ENCODE measurements around the gene ARF6.

ARF6 gene

GRCh38 chr14:49892636-49893308 is at the start of gene ARF6:
TSS of gene ARF6 (plus strand) at chr14:49893082. CDS start at chr14:49893737, 655 bp downstream.
- Mint-ChIP-seq H3K27me3 (no peaks in the 10 kb centered on the region), H3K4me3 (peak within 1 kb of the TSS; percentile 100), H3K9me3 (ENCODE audit: low read depth) (no peaks in the 10 kb centered on the region), H3K4me1 (ENCODE audit: low read depth) (peaks cover 20% of the 10 kb centered on the region), H3K27ac (peak within 1 kb of the TSS; percentile 100), H3K36me3 (peaks cover 33% of the 10 kb centered on the region)

DNA sequence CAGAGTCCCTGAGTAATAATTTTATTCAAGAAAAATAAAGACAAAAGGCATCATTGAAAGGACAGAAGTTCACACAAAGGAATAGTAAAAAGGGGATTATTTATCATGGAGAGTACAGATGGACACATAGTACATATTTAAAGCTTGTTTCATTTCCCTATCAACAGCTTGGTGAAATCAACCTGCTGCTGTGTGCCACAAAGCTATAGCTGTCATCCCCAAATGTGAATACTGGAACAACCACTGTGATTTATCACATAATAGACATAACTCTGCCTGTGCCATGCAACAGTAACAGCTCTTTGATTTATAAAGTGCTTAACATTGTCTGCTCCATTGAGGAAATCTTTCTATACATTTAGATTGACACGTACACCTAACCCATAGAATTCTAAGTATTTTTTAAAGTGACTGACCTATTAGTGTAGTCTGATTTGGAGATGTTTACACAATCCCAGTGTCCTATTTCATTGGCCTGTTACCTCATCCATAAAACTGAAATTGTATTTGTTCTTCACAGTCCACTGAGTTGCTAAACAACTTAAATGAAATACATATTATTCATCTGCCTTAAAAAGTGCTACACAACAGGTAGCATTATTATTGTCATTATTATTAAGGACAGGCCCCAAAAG is 43.6 kb upstream of the ARF6 start:
- H3K4me1 Mint-ChIP-seq (ENCODE audit: low read depth), result peaks cover 39% of the 10 kb centered on the region
- peaks cover 6% of the 10 kb centered on the region for H3K36me3 Mint-ChIP-seq
- H3K4me3 Mint-ChIP-seq, result no peak overlapping the region
- no peaks in the 10 kb centered on the region for H3K9me3 Mint-ChIP-seq (ENCODE audit: low read depth)
- H3K27me3 Mint-ChIP-seq, result no peaks in the 10 kb centered on the region
- H3K27ac Mint-ChIP-seq, result peak overlapping the region; percentile 34

DNA sequence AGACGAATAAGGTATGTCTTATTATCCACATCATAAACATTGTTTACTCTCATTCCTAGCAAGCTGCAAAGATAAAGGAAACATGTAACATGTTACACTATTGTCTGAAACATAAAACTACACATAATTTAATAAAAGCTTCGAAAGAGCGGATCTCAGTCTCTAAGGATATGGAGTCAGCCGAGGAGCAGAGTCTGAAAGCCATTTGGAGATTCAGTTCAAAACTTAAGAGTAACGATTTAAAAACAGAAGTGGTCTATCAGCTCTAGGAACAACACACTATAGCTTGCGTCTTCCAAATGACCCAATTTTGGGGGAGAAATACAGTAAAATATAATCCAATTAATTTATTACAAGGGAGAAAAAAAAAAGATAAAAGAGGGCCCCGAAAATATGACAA is 41.1 kb upstream of the ARF6 start:
- peak overlapping the region; percentile 98 for H3K4me3 Mint-ChIP-seq

DNA sequence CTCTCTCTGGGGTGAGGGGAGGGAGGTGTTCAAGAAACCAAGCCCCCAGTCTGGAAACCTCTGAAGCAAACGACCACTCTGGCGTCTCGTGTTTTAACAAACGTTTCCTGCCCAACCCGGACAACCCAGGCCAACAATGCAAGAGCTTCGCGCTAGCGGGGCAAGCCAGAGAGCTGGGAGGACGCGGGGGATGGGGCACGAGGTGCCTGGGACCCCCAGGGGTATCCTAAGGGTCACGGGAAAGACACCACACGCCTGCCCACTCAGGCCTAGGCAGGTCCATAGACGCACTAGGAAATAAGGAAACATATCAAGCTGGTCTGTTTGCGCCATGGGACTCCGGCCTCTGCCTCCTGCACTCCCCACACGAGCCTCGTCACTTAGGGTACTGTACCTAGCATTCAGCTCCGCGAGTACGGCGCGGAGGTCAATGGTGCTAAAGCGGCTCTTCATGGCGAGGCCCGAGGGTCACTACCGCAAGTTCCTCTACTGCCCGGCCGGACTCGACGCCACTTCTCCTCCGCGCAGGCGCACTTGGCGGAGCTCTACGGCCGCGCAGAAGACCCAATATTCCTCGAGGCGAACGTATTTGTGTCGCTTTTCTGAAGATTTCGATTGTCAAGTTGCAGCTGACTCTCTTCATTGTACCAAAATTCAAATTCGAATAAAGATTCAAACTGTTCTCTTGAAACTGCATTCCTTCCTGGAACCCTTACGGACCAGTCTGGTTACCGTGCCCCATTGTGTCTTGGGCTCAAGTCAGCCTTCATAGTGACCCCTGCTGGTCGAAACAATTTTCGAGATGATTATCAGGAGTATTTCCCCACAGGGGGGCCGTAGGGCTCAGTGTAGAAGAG is 40.4 kb upstream of the ARF6 start, which contains the start of gene NEMF:
TSS of gene NEMF (minus strand) at position 488 of the 857 bp plus-strand sequence. CDS start at position 453, 35 bp downstream.
- no peaks in the 10 kb centered on the region for H3K27me3 Mint-ChIP-seq
- H3K4me3 Mint-ChIP-seq, result peak within 1 kb of the TSS; percentile 98
- H3K36me3 Mint-ChIP-seq, result peaks cover 6% of the 10 kb centered on the region
- H3K4me1 Mint-ChIP-seq (ENCODE audit: low read depth), result peaks cover 37% of the 10 kb centered on the region
- no peaks in the 10 kb centered on the region for H3K9me3 Mint-ChIP-seq (ENCODE audit: low read depth)
- peak within 1 kb of the TSS; percentile 99 for H3K27ac Mint-ChIP-seq

More for the DNA sequence above, 41.1 kb upstream of the ARF6 start:
- Mint-ChIP-seq H3K27me3 (no peaks in the 10 kb centered on the region), H3K9me3 (ENCODE audit: low read depth) (no peaks in the 10 kb centered on the region), H3K36me3 (peaks cover 6% of the 10 kb centered on the region), H3K27ac (peak overlapping the region; percentile 99), H3K4me1 (ENCODE audit: low read depth) (peaks cover 39% of the 10 kb centered on the region)

DNA sequence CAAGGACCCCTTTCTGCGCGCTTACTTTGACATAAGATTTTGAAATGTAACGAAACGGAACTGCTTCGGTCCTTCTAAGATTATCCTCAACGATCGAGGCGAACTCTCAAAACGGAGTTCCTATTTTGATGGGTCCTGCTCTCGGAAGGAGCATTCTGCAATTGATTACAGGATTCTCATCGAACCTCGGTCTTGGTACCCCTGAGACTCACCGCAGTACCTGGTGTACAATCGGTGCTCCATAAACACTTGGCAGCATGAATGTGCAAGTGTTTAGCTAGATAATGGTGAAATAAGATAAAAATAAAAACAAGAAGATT is 39.8 kb upstream of the ARF6 start:
- peaks cover 36% of the 10 kb centered on the region for H3K4me1 Mint-ChIP-seq (ENCODE audit: low read depth)
- H3K4me3 Mint-ChIP-seq, result peak overlapping the region; percentile 98
- no peaks in the 10 kb centered on the region for H3K9me3 Mint-ChIP-seq (ENCODE audit: low read depth)
- no peaks in the 10 kb centered on the region for H3K27me3 Mint-ChIP-seq
- peak overlapping the region; percentile 99 for H3K27ac Mint-ChIP-seq
- peaks cover 6% of the 10 kb centered on the region for H3K36me3 Mint-ChIP-seq

- no peaks in the 10 kb centered on the region for H3K27me3 Mint-ChIP-seq
- H3K4me1 Mint-ChIP-seq (ENCODE audit: low read depth), result peaks cover 35% of the 10 kb centered on the region
- H3K9me3 Mint-ChIP-seq (ENCODE audit: low read depth), result no peaks in the 10 kb centered on the region
Observed at GRCh38 chr14:49853572-49854375, 39.1 kb upstream of the ARF6 start.

GRCh38 chr14:49857427-49858003 is 35.4 kb upstream of the ARF6 start:
- Mint-ChIP-seq H3K27ac (no peak overlapping the region), H3K9me3 (ENCODE audit: low read depth) (no peaks in the 10 kb centered on the region), H3K4me1 (ENCODE audit: low read depth) (peaks cover 17% of the 10 kb centered on the region), H3K36me3 (no peaks in the 10 kb centered on the region), H3K4me3 (no peak overlapping the region), H3K27me3 (no peaks in the 10 kb centered on the region)

More at GRCh38 chr14:49853572-49854375, 39.1 kb upstream of the ARF6 start:
- H3K27ac Mint-ChIP-seq, result peak overlapping the region; percentile 55
- peaks cover 6% of the 10 kb centered on the region for H3K36me3 Mint-ChIP-seq
- H3K4me3 Mint-ChIP-seq, result peak overlapping the region; percentile 98

DNA sequence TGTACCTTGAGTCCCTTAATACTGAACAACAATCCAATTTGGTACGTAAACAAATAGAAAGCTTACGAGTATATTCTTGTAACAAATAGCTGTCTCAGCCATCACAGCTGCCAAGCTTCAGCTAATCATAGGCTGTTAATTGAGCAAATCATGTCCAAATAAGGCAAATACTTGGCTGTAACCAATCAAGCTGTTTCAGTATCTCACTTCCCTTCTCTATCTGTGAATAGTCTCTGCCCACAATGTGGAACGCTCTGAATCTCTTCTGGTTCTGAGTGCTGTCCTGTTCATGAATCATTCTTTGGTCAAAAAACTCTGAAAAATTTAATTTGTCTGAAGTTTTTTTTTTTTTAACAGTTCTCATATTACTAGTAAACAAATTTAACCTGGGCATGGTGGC is 34.5 kb upstream of the ARF6 start:
- Mint-ChIP-seq H3K36me3 (no peaks in the 10 kb centered on the region), H3K27me3 (no peaks in the 10 kb centered on the region), H3K27ac (no peak overlapping the region), H3K4me1 (ENCODE audit: low read depth) (peaks cover 14% of the 10 kb centered on the region), H3K9me3 (ENCODE audit: low read depth) (no peaks in the 10 kb centered on the region), H3K4me3 (no peak overlapping the region)

DNA sequence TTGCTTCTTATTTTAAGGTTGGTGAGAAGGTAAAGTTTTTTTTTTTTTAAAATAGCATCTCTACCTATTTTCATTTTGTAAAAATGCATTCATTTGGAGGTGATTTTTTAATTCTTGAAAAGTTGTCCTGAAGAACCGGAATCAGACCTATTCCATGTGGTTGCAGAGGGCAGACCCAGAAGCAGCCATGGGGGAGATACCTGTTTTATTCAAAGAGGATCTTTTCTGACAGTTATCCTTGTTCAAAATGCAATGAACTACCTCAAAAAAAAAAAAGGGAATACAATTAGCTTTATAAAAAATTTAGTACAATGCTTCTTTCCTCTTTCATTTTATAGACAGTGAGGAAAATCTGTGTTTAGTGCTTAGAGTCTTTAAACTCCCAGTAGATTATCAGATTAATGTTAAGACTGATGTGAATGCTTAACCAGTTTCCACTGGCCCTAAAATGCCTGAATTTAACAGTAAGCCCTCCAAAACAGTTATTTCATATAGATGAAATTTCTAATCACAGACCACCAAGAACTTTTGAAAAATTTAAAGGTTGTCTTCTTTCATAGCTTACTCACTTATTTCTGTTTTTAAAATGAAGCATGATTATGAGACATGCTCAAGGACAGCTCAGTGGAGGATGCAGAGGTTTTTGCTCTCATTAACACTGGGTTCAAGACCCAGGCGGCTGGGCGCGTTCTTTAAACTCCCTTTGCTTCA is 31.7 kb upstream of the ARF6 start:
- Mint-ChIP-seq H3K4me3 (no peak overlapping the region), H3K27me3 (no peaks in the 10 kb centered on the region), H3K9me3 (ENCODE audit: low read depth) (no peaks in the 10 kb centered on the region), H3K4me1 (ENCODE audit: low read depth) (peaks cover 12% of the 10 kb centered on the region), H3K36me3 (no peaks in the 10 kb centered on the region), H3K27ac (no peak overlapping the region)

DNA sequence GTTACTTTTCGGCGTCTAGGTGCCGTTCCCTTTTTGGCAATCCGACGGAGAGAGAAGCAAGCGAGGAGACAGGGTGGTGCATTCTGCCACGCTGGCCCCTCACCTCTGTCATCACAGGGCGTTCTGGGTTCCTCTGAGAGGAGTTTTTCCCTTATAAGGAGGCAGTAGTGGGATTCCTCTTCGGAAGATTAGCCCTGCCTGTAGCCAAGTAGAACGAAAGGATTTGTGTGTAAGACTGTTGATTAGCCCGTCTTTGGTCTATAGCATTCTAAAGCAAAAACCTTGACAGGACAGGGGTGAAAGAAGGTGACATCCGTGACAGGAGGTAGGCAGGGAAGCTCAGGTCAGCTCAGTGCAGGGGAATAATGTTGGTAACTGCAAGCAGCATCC is 31.2 kb upstream of the ARF6 start:
- H3K4me1 Mint-ChIP-seq (ENCODE audit: low read depth), result peaks cover 12% of the 10 kb centered on the region
- H3K27me3 Mint-ChIP-seq, result no peaks in the 10 kb centered on the region
- H3K36me3 Mint-ChIP-seq, result no peaks in the 10 kb centered on the region
- no peaks in the 10 kb centered on the region for H3K9me3 Mint-ChIP-seq (ENCODE audit: low read depth)
- H3K4me3 Mint-ChIP-seq, result no peak overlapping the region
- H3K27ac Mint-ChIP-seq, result no peak overlapping the region

GRCh38 chr14:49862089-49862673 is 30.7 kb upstream of the ARF6 start:
- Mint-ChIP-seq H3K9me3 (ENCODE audit: low read depth) (no peaks in the 10 kb centered on the region), H3K36me3 (no peaks in the 10 kb centered on the region), H3K27ac (no peak overlapping the region), H3K4me1 (ENCODE audit: low read depth) (peaks cover 12% of the 10 kb centered on the region), H3K4me3 (no peak overlapping the region), H3K27me3 (no peaks in the 10 kb centered on the region)

DNA sequence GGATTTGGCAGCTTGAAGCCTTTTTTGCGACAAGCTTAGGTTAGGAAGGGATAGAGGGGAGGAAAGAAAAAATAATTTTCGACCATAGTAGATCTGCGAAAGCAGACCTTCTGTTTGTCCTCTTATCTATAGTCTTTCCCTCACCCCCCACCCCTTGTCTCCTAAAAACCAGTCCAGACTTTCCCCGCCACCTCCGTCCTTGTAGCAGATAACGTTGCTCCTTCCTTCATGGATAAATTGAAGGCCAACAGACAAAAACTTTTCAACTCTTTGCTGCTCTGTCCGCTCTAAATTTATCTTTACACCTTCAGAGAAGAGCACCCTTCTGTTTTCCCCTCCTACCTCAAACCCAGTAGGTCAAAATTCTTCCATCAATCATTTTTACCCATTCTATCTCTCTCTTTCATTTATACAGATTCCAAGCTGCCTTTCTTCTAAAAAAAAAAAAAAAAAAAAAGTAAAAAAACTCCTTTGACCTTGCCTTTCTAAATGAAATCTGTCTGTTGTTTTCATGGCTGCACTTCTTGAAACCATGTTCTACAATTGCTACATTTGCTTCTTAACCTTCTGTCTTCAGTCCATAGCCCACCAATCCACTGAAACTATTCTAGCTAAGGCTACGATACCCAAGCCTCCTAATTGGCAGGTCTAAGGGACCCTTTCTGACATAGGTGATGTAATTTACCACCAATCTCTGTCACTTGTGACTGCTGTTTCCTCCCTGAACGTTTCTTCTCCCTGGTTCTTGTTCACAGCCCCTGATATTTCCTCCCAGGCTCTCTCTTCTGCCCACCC is 29.2 kb upstream of the ARF6 start:
- Mint-ChIP-seq H3K36me3 (no peaks in the 10 kb centered on the region), H3K27ac (no peak overlapping the region), H3K27me3 (no peaks in the 10 kb centered on the region), H3K4me3 (no peak overlapping the region), H3K4me1 (ENCODE audit: low read depth) (peaks cover 24% of the 10 kb centered on the region), H3K9me3 (ENCODE audit: low read depth) (no peaks in the 10 kb centered on the region)

DNA sequence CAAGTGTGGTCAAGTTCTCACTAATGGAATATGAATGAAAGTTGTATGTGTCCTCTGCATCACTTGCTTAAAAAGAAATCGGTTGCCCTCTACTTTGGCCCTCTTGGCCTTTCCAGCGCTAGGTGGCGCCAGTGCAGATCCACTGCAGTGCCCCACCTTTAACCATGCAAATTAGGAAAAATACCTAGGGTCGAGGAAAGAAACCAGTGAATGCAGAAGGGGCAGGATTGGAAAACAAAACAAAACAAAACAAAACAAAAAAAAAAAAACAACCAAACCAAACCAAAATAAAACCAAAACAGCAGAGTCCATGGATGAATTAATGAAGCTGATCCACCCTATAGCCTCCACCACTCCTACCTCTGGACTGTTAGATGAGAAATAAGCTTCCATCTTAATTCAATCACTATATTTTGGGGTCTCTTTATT is 27.4 kb upstream of the ARF6 start:
- Mint-ChIP-seq H3K36me3 (no peaks in the 10 kb centered on the region), H3K4me1 (ENCODE audit: low read depth) (peaks cover 31% of the 10 kb centered on the region), H3K9me3 (ENCODE audit: low read depth) (no peaks in the 10 kb centered on the region), H3K4me3 (no peak overlapping the region), H3K27me3 (no peaks in the 10 kb centered on the region), H3K27ac (no peak overlapping the region)

Data from activated naive CD8-positive, alpha-beta T cell (primary cell).